Body of pancreas (tissue), 4 donors: Measurements from ENCODE around the gene BAIAP3. TPM values are rescaled to one million over a fixed set of nuclear protein-coding genes. Genes with fewer than 3 reads are reported as not detected.
A peak's percentile ranks its signal among the peaks of the same experiment; 100 is the strongest.

Source experiments
- ATAC-seq: fragments of 150-250 bp; one replicate; pipeline ENCODE4 v1.9.1; 2016
- DNase-seq, 4 donors: peaks; one replicate each; pipeline ENCODE4 v3.0.0-alpha.2; 2019
- H3K27ac ChIP-seq, 4 donors: fragments of 200-600 bp; sonication (generic); 1 replicate in 3 of 4; 2 replicates in 1 of 4; pipeline versions ENCODE4 v1.5.1 to v1.6.1; 2016 to 2019; ENCODE audit warnings: mild to moderate bottlenecking in 1 of 4, mixed read lengths in 1 of 4, moderate library complexity in 1 of 4
- H3K27me3 ChIP-seq, 2 donors: fragments of 200-600 bp; sonication (generic); one replicate each; pipeline ENCODE4 v1.6.0; 2016; ENCODE audit warnings: mild to moderate bottlenecking in 1 of 2
- H3K36me3 ChIP-seq, 2 donors: fragments of 200-600 bp; sonication (generic); replicated peaks in 1 of 2; 2 replicates each; pipeline ENCODE4 v1.5.1; 2016; ENCODE audit warnings: low read depth in 2 of 2; ENCODE audit not compliant: insufficient read depth in 1 of 2
- H3K4me1 ChIP-seq: fragments of 200-600 bp; sonication (generic); one replicate; pipeline ENCODE4 v1.6.0; 2016
- H3K4me3 ChIP-seq, 2 donors: fragments of 200-600 bp; sonication (generic); 1 replicate in 1 of 2; 2 replicates in 1 of 2; pipeline ENCODE4 v1.5.1; 2016 to 2019
- H3K9me3 ChIP-seq, 3 donors: fragments of 200-600 bp; sonication (generic); 1 replicate in 2 of 3; 2 replicates in 1 of 3; pipeline ENCODE4 v1.5.1; 2016
- POLR2A ChIP-seq, 3 donors: fragments of 450-650 bp; IDR thresholded peaks; one replicate each; pipeline ENCODE4 v1.6.1; 2016; ENCODE audit warnings: antibody characterized with exemption in 3 of 3, mild to moderate bottlenecking in 2 of 3
- WGBS, 2 donors: methylation state at CpG; one replicate each; pipeline ENCODE4 v1.1.5; 2017; 5-methylcytosine and 5-hydroxymethylcytosine counted together
- intact Hi-C: fragments of 100-400 bp; cut with DNase I; formaldehyde crosslinking; loops from one replicate; pipeline ENCODE4 v1.15.1; 2023
- total RNA-seq, 2 donors: library from RNA; depleted of rRNA; stranded (reverse); fragments of >200 nt; gene quantifications; one replicate each; pipeline ENCODE4 v1.1.0, GENCODE V29; 2016
- TF ChIP-seq, protein P1 (sequence below), 7 experiments: fragments of 450-650 bp in 4 of 7; fragments of 200-600 bp in 3 of 7; sonication (generic) in 3 of 7; IDR thresholded peaks; one replicate each; pipeline ENCODE4 v1.5.1; 2016 to 2019; ENCODE audit warnings: antibody characterized with exemption in 7 of 7

BAIAP3 gene
- total RNA-seq, 2 donors from 2014 or later, result 7.0 to 20.8 TPM

DNA sequence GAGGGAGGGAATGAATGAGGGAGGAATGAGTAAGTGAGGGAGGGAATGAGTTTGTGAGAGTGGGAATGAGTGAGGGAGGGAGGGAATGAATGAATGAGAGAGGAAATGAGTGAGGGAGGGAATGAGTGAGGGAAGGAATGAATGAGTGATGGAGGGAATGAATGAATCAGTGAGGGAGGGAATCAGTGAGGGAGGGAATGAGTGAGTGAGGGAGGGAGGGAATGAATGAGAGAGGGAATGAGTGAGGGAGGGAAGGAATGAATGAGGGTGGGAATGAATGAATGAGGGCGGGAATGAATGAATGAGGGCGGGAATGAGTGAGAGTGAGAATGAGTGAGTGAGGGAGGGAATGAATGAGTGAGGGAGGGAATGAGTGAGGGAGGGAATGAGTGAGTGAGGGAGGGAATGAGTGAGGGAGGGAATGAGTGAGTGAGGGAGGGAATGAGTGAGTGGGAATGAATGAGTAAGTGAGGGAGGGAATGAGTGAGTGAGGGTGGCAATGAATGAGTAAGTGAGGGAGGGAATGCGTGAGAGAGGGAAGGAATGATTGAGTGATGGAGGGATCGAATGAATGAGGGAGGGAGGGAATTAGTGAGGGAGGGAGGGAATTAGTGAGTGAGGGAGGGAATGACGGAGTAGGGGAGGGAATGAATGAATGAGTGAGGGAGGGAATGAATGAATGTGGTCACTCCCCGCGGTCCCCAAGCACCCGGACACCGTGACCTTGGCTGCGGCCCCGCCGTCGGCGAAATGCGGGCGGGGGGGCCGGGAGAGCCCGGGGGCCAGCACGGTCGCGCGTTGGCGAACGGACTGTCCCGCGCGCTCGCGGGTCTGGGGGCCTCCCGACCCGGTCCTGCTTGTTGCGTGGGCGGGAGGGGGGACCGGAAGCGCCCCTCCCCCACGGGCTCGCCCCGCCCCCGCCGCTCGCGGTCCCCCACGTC, 25.1 kb upstream of the BAIAP3 start:
- H3K36me3 ChIP-seq, result no peaks in the 10 kb centered on the region
- no peaks in the 10 kb centered on the region for H3K27me3 ChIP-seq
- ATAC-seq (peak; percentile 25), DNase-seq (no peak)
- H3K4me3 ChIP-seq, result no peak overlapping the region
- TF ChIP-seq, protein P1, sequence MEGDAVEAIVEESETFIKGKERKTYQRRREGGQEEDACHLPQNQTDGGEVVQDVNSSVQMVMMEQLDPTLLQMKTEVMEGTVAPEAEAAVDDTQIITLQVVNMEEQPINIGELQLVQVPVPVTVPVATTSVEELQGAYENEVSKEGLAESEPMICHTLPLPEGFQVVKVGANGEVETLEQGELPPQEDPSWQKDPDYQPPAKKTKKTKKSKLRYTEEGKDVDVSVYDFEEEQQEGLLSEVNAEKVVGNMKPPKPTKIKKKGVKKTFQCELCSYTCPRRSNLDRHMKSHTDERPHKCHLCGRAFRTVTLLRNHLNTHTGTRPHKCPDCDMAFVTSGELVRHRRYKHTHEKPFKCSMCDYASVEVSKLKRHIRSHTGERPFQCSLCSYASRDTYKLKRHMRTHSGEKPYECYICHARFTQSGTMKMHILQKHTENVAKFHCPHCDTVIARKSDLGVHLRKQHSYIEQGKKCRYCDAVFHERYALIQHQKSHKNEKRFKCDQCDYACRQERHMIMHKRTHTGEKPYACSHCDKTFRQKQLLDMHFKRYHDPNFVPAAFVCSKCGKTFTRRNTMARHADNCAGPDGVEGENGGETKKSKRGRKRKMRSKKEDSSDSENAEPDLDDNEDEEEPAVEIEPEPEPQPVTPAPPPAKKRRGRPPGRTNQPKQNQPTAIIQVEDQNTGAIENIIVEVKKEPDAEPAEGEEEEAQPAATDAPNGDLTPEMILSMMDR (IDR thresholded peaks at IDR 0.05), result no peak
- no peak for TF ChIP-seq POLR2A (IDR thresholded peaks at IDR 0.05)
- H3K27ac ChIP-seq, result peak overlapping the region; percentile 86 to 99 (median 99)
- peaks cover 30% of the 10 kb centered on the region for H3K4me1 ChIP-seq
- WGBS, 2 donors, result 1 to 7% methylated on average over 19 to 34 of the region's 43 CpGs
- intact Hi-C loops, result no loop called here
- H3K9me3 ChIP-seq, result no peaks in the 10 kb centered on the region

DNA sequence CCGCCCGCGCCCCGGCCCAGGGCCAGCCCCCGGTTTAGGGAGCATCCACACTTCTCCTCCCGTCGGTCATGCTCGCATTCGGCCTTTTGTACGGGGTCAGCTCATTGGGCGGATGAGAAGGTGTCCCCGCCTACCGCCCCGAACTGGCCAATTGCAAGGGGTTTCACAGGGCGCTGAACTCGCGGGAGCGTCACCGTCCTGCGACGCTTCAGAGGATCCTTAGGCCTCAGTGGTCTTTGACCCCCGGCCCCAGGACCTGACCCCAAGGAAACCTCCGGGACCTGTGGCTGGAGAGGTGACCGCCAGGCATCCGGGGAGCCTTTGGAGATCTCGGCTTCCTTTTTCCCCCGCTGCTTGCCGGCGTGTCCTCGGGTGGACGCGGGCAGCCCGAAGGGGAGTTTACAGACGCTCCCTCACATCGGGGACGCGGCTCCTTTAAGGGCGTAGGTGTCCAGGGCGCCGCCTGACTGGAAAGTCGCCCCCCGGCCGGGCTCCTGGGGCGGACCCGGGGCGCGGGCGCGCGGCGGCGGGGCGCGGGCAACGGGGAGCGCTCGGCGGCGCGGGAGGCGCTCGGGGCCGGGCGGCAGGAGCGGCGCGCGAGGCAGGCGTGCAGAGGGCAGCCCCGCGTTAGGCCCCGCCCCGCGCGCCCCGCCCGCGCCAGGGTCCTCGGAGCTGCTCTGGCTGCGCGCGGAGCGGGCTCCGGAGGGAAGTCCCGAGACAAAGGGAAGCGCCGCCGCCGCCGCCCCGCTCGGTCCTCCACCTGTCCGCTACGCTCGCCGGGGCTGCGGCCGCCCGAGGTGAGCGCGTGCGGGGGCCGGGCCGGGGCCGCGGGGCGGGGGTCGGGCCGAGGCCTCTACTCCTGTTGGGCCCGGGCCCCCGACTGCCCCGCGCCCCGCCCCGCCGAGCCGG, 24.2 kb upstream of the BAIAP3 start, which contains the start of gene UBE2I:
TSS of gene UBE2I (plus strand) at position 660 of the 909 bp plus-strand sequence. CDS start 4,395 bp downstream, outside the sequence.
- ATAC-seq (peak; percentile 85), DNase-seq (peak; percentile 95 to 97 (median 96))
- peak in 2 of 3 donors; percentile 31 to 36 for TF ChIP-seq POLR2A (IDR thresholded peaks at IDR 0.05)
- TF ChIP-seq, protein P1 (IDR thresholded peaks at IDR 0.05), result no peak
- intact Hi-C loops, result no loop called here
- Histone ChIP-seq H3K27ac (peak within 1 kb of the TSS; percentile 86 to 99 (median 99)), H3K9me3 (no peaks in the 10 kb centered on the region), H3K4me3 (peak within 1 kb of the TSS; percentile 40 to 94), H3K27me3 (no peaks in the 10 kb centered on the region), H3K4me1 (peaks cover 28% of the 10 kb centered on the region), H3K36me3 (peaks cover 0 to 2% of the 10 kb centered on the region in 2 donors)
- 1% methylated on average over 72 of the region's 117 CpGs; no CpG with 5 or more reads in 1 of the 2 donors for WGBS, 2 donors

DNA sequence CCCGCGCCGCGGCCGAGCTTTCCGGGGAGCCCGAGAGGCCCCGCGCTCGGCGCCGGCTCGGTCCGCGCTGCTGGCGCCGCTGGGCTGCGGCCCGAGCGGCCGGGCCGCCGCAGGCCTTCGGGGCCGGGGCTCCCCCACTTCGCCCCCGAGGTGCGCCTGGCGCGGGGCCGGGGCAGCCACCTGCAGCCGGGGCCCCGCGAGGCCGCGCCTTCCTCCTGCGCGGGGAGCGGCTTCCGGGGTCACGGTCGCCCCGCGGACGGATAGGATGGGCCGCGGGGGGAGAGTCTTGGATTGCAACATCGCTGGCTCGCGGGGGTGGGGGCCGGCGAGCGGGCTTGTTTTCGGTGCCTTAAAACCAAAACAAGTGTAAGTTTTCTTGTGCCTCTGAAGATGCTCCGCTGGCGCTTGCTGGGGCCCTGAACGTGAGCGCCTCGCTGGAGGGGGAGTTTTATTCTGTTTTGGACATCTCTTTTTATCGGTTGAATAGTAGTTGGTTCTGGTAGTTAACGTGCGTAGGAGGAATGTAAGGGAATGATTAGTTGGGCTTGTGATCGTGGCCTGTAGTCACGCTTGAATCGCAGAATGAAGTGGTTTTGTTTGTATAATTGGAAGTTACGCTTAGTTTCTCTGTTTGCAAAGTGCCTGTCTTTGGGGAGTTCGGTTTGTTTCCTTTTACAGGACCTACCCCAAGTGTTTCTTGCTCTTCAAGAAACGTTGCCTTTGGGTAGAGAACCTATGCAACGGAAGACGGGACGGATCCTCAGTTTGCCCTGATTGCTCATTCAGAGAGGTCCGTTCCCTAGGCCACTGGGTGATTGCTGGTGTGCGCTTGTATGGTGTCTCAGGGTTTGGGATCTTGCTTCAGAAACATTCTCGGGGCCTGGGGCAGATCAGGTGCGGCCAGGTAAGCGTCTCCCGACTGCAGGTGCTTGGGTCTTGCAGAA, 23.3 kb upstream of the BAIAP3 start:
- 0 to 1% methylated on average over 19 to 64 of the region's 77 CpGs for WGBS, 2 donors
- no peaks in the 10 kb centered on the region for H3K27me3 ChIP-seq
- peaks cover 28% of the 10 kb centered on the region for H3K4me1 ChIP-seq
- intact Hi-C loops, result no loop called here
- ATAC-seq (peak; percentile 2), DNase-seq (peak in 3 of 4 donors; percentile 45 to 59 (median 53))
- no peaks in the 10 kb centered on the region for H3K9me3 ChIP-seq
- TF ChIP-seq POLR2A (IDR thresholded peaks at IDR 0.05), result no peak
- TF ChIP-seq, protein P1 (IDR thresholded peaks at IDR 0.05), result no peak
- peak overlapping the region; percentile 40 to 94 for H3K4me3 ChIP-seq
- peaks cover 0 to 10% of the 10 kb centered on the region in 2 donors for H3K36me3 ChIP-seq
- H3K27ac ChIP-seq, result peak overlapping the region; percentile 1 to 99 (median 64)

DNA sequence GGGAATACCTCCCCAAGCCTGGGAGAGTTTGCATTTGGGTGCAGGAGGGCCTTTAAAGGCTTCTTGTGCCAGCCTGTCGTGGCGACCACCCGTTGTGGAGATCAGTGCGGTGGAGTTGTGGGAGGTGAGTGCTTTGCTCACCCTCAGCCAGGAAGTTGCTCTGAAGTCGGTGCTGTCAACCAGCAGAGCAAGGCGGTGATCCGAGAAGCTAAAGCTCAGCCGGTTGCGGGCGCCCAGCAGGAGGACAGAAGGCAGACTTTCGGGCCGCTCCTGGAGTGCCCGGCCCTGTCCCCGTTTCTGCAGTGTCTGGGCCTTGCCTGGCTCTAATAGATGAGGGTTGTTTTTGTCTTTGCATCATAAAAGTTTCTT, 22.6 kb upstream of the BAIAP3 start:
- no peak for DNase-seq
- Histone ChIP-seq H3K27me3 (no peaks in the 10 kb centered on the region), H3K9me3 (no peaks in the 10 kb centered on the region), H3K36me3 (peaks cover 6 to 17% of the 10 kb centered on the region in 2 donors), H3K4me3 (peak overlapping the region; percentile 40 to 94), H3K27ac (peak overlapping the region in 1 of 4 donors; percentile 1), H3K4me1 (peaks cover 28% of the 10 kb centered on the region)
- TF ChIP-seq POLR2A (IDR thresholded peaks at IDR 0.05), result no peak
- TF ChIP-seq, protein P1 (IDR thresholded peaks at IDR 0.05), result no peak
- ATAC-seq, result no peak
- WGBS, 2 donors, result 1 to 4% methylated on average over 5 to 14 of the region's 14 CpGs
- intact Hi-C loops, result no loop called here
